ENCODE measurements around the gene CRYBG2.

CRYBG2 gene

GRCh38 chr1:26281091-26281958 lies 72.6 kb downstream of the CRYBG2 start:
- no peak for DNase-seq (ENCODE audit: low read depth)

- DNase-seq (ENCODE audit: low read depth), result no peak
Measured at GRCh38 chr1:26280333-26281042, 73.4 kb downstream of the CRYBG2 start.

DNA sequence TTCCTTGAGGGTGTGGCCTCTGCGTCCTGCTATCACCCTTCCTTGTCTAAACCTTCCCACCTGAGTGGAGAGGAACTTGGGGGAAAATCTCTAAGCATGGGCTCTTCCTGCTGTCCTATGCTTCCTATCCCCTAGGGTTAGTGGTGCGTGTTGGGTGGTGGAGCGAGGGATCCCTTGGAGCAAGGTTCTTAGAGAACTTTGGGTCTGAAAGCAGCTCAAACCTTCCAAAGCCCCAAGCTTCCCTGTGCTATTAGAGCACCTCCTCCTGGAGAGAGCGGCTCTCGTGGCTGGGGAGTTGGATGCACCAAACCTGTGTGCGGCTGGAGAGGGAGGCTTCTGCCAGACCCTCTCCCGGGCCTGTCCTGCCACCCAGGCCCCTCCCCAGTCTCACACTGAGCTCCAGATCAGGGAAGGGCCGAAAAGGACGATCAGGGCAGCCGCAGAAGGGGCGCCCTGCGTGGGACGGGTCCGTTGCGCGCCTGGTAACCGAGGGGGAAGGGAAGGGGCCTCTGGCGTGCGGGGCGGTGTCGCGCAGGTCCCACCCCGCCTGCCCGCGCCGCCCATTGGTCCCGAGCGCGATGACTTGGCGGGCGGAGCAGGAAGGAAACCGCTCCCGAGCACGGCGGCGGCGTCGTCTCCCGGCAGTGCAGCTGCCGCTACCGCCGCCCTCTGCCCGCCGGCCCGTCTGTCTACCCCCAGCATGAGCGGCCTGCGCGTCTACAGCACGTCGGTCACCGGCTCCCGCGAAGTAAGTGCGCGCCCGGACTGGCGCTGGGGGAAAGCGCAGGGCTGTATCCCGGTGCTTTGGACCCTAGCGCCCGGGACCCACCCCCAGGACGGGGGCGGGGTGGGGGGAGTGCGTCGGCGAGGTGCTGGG lies 74.2 kb downstream of the CRYBG2 start, which contains the start of gene SH3BGRL3:
Gene SH3BGRL3, plus strand, starts transcription at position 631 of the 877 bp plus-strand sequence. Its CDS starts 70 bp downstream, at position 701.
- DNase-seq (ENCODE audit: low read depth), result peak; percentile 74

GRCh38 chr1:26278724-26279455 lies 75.0 kb downstream of the CRYBG2 start:
- no peak for DNase-seq (ENCODE audit: low read depth)

GRCh38 chr1:26278303-26278702 lies 75.6 kb downstream of the CRYBG2 start:
- no peak for DNase-seq (ENCODE audit: low read depth)

- no peak for DNase-seq (ENCODE audit: low read depth)
Measured at GRCh38 chr1:26277719-26278118, 76.2 kb downstream of the CRYBG2 start.

- no peak for DNase-seq (ENCODE audit: low read depth)
Measured at GRCh38 chr1:26277261-26277661, 76.7 kb downstream of the CRYBG2 start.

GRCh38 chr1:26276432-26276838 lies 77.5 kb downstream of the CRYBG2 start:
- no peak for DNase-seq (ENCODE audit: low read depth)

DNA sequence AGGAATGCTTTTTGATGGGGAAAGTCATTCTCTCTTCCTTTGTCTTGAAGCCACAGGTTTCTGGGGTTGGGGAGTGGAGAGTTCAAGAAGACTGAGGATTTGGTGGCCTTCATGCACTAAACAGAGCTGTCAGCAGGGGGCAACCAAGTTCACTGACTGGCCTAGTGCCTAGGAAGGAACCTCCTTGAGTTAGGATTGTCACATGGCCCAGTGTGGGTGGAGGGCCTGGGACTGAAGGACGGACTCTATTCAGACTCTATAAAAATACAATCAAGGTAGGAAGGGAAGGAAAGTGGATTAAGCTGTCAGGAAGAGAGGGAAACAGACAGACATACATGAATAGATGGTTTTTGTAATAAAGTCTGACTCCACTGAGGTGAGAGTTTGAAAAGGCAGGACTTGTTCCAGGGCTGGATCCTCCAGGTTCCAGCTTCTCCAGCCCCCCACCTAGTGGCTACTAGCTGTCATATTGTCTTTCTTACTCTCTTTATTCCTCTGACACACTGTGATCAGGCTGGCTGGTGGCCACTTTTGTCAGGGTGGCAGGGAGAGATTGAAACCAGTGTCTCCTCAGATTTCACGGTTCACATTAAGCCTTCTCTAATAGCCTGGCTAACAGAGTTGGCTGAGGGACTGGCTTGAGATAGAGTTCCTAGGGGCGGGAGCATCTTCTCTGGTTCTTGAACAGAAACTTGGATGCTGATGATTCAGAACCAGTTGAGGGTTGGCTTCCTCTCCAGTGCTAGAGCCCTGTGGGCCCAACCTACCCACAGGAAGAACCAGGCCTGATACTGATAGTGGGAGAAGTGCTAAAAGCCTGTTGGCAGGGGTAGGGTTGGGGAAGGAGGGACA lies 78.1 kb downstream of the CRYBG2 start:
- DNase-seq (ENCODE audit: low read depth), result peak; percentile 58

- DNase-seq (ENCODE audit: low read depth), result no peak
Measured at GRCh38 chr1:26274801-26275425, 79.0 kb downstream of the CRYBG2 start.

Measured in stimulated activated CD8-positive, alpha-beta memory T cell treated with anti-CD3 and anti-CD28 coated beads, Interleukin-12 subunit alpha, Interleukin-12 subunit beta, amount 100 ng/mL, for 4 hours (primary cell).